Epithelial cell of esophagus (primary cell): Measurements from ENCODE around the gene MRO.
A peak's percentile ranks its signal among the peaks of the same experiment; 100 is the strongest.

Source experiments
- DNase-seq: peaks from one replicate; pipeline ENCODE4 v3.0.0; 2010; ENCODE audit warnings: low read depth
- H3K4me3 ChIP-seq: 2 replicates; pipeline ENCODE4 v1.5.1; 2011; ENCODE audit warnings: mild to moderate bottlenecking, low read length, control low read depth
- TF ChIP-seq, protein P1 (sequence below): IDR thresholded peaks from 2 replicates; pipeline ENCODE4 v1.5.1; 2011; ENCODE audit warnings: low read depth, mild to moderate bottlenecking, low read length, control low read depth, inconsistent platforms; ENCODE audit not compliant: insufficient read depth; ENCODE audit errors: missing control alignments

MRO gene

DNA sequence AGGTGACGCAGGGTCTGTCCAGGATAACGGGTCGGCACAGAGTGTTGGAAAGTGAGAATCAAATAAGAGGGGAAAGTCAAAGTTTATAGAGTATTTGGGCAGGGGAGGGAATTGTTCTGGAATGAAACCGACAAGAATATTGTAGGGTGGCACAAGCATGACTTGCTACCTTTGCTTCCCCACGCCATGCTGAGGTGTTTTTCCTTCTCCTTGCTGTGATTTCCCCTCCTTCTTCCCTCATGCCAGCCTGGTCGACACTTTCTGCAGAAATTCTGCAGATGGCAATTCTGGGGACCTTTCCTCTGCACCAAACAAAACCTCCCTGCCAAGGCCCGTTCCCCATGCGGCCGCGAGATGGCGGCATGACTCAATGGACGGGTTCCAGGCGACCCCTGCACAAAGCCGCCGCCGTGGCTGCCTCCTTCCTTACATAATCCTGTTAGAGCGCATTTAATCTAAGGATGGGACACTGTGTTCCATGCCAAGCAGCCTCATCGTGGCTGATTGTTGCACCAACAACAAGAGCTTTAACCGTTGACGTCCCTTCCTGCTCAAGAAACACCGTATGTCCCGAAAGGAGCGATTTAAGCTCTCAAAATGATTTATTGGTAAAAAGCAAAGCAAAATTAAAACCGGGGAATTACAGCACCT, at the start of gene MRO:
TSS of gene MRO (minus strand) at position 289 of the 651 bp plus-strand sequence. CDS start 10,616 bp downstream, outside the sequence.
- TF ChIP-seq, protein P1, sequence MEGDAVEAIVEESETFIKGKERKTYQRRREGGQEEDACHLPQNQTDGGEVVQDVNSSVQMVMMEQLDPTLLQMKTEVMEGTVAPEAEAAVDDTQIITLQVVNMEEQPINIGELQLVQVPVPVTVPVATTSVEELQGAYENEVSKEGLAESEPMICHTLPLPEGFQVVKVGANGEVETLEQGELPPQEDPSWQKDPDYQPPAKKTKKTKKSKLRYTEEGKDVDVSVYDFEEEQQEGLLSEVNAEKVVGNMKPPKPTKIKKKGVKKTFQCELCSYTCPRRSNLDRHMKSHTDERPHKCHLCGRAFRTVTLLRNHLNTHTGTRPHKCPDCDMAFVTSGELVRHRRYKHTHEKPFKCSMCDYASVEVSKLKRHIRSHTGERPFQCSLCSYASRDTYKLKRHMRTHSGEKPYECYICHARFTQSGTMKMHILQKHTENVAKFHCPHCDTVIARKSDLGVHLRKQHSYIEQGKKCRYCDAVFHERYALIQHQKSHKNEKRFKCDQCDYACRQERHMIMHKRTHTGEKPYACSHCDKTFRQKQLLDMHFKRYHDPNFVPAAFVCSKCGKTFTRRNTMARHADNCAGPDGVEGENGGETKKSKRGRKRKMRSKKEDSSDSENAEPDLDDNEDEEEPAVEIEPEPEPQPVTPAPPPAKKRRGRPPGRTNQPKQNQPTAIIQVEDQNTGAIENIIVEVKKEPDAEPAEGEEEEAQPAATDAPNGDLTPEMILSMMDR = peak; percentile 94
- H3K4me3 ChIP-seq = peak within 1 kb of the TSS; percentile 38
- peak; percentile 68 for DNase-seq

DNA sequence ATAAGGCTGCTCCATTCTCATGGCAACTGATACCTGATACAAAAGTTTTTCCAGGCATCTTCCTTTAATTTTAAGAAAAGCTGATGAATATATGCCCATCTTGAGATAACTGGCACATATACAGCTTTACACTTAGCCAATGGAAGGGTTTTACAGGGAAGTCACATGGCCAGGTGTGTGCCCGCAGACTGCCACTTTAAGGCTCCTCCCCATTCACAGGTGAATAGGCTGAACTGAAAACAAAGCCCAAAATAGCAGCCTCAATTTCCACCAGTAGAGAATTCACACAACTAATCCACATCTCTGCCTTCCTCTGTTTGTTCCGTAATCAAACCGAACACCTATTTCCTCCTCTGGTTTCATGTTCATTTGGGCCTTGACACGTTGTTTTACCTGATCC, 49.3 kb upstream of the MRO start:
- TF ChIP-seq, protein P1 = no peak
- no peak overlapping the region for H3K4me3 ChIP-seq
- DNase-seq = no peak

DNA sequence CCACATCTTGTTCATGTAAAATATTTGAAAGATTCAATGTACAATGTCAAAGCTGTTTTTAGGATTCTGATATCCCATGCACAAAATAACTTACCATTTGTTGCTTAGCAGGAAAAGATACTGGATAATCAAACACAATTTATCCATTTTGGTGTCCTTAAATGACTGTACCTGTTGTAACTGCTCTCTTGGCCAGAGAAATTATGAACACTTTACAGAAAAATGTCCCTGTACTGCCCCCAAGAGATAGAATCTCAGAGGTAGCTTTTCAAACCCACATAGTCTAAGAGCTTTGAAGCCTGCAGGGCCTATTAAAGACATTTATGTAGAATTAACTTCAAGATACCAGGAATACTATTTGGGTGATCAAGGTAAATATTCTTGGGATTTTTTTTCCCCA, 46.9 kb upstream of the MRO start:
- no peak for DNase-seq
- TF ChIP-seq, protein P1 = peak; percentile 14
- H3K4me3 ChIP-seq = no peak overlapping the region

DNA sequence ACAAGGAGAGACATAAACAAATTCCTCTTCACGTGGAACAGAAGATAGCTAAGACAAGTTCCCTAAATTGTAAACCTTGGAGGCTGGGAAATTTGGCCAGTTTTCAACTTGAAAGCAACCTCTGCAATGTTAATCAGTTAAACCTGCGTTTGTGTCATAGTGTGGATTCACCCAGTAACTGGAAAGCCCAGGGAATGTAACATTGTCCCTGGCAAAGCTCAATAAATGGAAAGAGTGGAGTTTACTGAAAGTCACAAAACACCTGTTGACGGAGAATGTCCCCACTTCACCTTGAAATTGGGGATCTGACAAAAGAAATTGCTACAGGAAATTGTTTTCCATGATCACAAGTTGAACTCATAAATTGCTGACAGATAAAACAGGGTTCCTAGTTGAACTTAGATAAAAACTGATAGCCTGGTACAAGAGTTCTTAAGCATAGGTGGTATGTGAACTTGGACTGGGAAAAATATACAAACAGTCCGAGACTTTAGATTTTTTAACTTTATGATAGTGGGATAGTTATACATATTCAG, 44.1 kb upstream of the MRO start:
- TF ChIP-seq, protein P1 = no peak
- DNase-seq = no peak
- no peak overlapping the region for H3K4me3 ChIP-seq

DNA sequence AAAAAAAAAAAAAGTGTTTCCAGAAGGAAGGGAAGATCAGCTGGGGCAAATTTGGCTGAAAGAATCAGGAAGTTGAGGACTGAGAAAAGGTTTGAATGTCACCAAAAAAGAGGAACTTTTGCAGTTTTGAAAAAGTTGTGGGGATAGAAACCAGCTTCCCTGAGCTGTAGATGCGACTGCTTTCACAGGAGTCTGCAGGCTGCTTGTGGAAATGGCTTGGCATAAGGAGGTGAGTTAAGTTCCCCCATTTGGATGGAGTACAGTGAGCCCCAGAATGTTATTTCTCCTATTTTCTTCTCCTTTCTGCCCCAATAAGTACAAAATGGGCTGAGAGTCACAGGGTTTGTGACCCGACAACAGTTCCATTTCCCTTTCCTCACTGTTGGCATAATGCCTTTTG, 42.6 kb upstream of the MRO start:
- DNase-seq = no peak
- TF ChIP-seq, protein P1 = no peak
- no peak overlapping the region for H3K4me3 ChIP-seq

DNA sequence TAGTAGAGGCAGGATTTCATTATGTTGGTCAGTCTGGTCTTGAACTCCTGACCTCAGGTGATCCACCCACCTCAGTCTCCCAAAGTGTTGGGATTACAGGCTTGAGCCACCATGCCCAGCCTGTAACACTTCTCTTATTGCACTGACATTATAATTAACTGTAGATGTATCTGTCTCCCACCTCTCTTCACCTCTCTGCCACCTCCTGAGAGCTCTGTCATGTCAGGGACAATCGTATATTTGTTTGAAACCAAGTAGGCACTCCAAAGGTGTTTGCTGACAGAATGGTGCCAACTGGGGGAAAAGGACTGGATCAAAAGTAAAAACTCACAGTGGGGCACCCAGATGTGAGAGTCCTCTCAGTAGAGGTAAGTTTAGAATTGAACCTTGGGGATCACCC, 41.8 kb upstream of the MRO start:
- TF ChIP-seq, protein P1 = no peak
- no peak for DNase-seq
- H3K4me3 ChIP-seq = no peak overlapping the region
